NCI-H1417 treated with DMSO at 0.1 percent for 48 hours (cell line): ENCODE data around the gene TMEM182.

Source experiments
- DNase-seq: peaks from one replicate; lab custom pipeline; 2025; lab: John Stamatoyannopoulos, UW

The TMEM182 gene

GRCh38 chr2:102761763-102762162 lies at the start of gene TMEM182:
TMEM182 (plus strand) TSS chr2:102762031; CDS start chr2:102762218, 187 bp downstream.
- DNase-seq, result no peak

GRCh38 chr2:102717308-102718018 lies 44.4 kb upstream of the TMEM182 start:
- DNase-seq, result no peak

- no peak for DNase-seq
These were observed 43.2 kb upstream of the TMEM182 start for GRCh38 chr2:102718387-102719316.

- DNase-seq, result no peak
These were observed 37.8 kb upstream of the TMEM182 start for GRCh38 chr2:102724016-102724490.

GRCh38 chr2:102724553-102724952 lies 37.3 kb upstream of the TMEM182 start:
- DNase-seq, result no peak

GRCh38 chr2:102726128-102727087 lies 35.4 kb upstream of the TMEM182 start:
- no peak for DNase-seq

- no peak for DNase-seq
These were observed 26.3 kb upstream of the TMEM182 start for GRCh38 chr2:102735416-102736109.

- no peak for DNase-seq
These were observed 25.8 kb upstream of the TMEM182 start for GRCh38 chr2:102736110-102736409.

GRCh38 chr2:102736410-102737409 lies 25.1 kb upstream of the TMEM182 start:
- no peak for DNase-seq

GRCh38 chr2:102737431-102737830 lies 24.4 kb upstream of the TMEM182 start:
- no peak for DNase-seq

GRCh38 chr2:102743259-102743658 lies 18.6 kb upstream of the TMEM182 start:
- DNase-seq, result no peak

- no peak for DNase-seq
These were observed 13.7 kb upstream of the TMEM182 start for GRCh38 chr2:102748107-102748506.

GRCh38 chr2:102749938-102750337 lies 11.9 kb upstream of the TMEM182 start:
- no peak for DNase-seq

- DNase-seq, result no peak
These were observed 8.2 kb upstream of the TMEM182 start for GRCh38 chr2:102753563-102754159.

GRCh38 chr2:102754456-102755145 lies 7.2 kb upstream of the TMEM182 start:
- no peak for DNase-seq

GRCh38 chr2:102755284-102755683 lies 6.5 kb upstream of the TMEM182 start:
- DNase-seq, result no peak

- no peak for DNase-seq
These were observed 3.4 kb upstream of the TMEM182 start for GRCh38 chr2:102758439-102758838.

- DNase-seq, result no peak
These were observed 2.3 kb downstream of the TMEM182 start for GRCh38 chr2:102764083-102764482.

- DNase-seq, result no peak
These were observed 3.2 kb downstream of the TMEM182 start for GRCh38 chr2:102765061-102765460.
